Measurements from ENCODE around the gene CCDC78.

DNA sequence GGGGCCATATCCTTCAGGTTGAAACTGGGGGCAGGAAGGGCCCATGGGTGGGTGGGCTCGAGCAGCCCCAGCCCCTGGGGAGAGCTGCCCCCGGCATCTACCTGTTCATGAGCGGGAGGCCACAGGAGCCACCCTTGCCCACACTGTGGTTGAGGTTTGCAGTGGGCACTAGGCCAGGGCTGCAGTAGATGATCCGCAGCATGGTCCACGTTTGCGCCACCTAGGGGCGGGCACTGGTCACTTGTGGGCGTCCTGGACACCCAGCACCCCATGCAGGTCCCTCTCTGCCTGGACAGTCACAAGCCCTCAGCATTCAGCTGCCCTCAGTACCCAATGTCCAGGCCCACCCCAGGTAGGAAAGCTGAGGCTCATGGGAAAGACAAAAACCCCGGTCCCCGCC, 40.3 kb downstream of the CCDC78 start:
- TF ChIP-seq, protein P1, sequence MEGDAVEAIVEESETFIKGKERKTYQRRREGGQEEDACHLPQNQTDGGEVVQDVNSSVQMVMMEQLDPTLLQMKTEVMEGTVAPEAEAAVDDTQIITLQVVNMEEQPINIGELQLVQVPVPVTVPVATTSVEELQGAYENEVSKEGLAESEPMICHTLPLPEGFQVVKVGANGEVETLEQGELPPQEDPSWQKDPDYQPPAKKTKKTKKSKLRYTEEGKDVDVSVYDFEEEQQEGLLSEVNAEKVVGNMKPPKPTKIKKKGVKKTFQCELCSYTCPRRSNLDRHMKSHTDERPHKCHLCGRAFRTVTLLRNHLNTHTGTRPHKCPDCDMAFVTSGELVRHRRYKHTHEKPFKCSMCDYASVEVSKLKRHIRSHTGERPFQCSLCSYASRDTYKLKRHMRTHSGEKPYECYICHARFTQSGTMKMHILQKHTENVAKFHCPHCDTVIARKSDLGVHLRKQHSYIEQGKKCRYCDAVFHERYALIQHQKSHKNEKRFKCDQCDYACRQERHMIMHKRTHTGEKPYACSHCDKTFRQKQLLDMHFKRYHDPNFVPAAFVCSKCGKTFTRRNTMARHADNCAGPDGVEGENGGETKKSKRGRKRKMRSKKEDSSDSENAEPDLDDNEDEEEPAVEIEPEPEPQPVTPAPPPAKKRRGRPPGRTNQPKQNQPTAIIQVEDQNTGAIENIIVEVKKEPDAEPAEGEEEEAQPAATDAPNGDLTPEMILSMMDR (optimal IDR thresholded peaks at IDR 0.05 in 1 of 3, IDR thresholded peaks at IDR 0.05 in 1 of 3, conservative IDR thresholded peaks at IDR 0.05 in 1 of 3; ENCODE audit: extremely low read depth in 1 of 3, insufficient read depth in 2 of 3, low read length in 3 of 3), result peak; percentile 36 to 79 (median 72)
- no peak for TF ChIP-seq EZH2 (IDR thresholded peaks at IDR 0.05; ENCODE audit: low read length)
